GM12878 (cell line): Measurements from ENCODE around the gene FHOD3. TPM values are rescaled to one million over a fixed set of nuclear protein-coding genes. Genes with fewer than 3 reads are reported as not detected.

ENCODE experiments used
- ATAC-seq: fragments of 200-7000 bp; cut with Tn5 transposase; 3 replicates; pipeline ENCODE4 v1.9.1; 2020; ENCODE audit warnings: mild to moderate bottlenecking, moderate library complexity
- BruUV-seq: library from RNA; stranded (reverse); fragments of 400-500 nt; replicated peaks from 2 replicates; lab custom pipeline; 2021; lab: Mats Ljungman, UMichigan
- CTCF ChIA-PET: fragments of 300-600 bp; sonication (Branson Sonifier 250); formaldehyde crosslinking; extraction: SDS; loops from one replicate; lab custom pipeline; 2021; ENCODE audit warnings: inconsistent platforms; lab: Yijun Ruan, JAX
- POLR2A ChIA-PET: fragments of 350-600 bp; formaldehyde crosslinking; extraction: SDS; loops from one replicate; lab custom pipeline; 2021; ENCODE audit warnings: inconsistent platforms; lab: Charles Lee
- RAD21 ChIA-PET: fragments of 300-600 bp; sonication (Branson Sonifier 250); formaldehyde crosslinking; loops from one replicate; lab custom pipeline; 2023; ENCODE audit warnings: antibody characterized with exemption; ENCODE audit not compliant: unreplicated experiment; lab: Charles Lee
- SMC1A ChIA-PET: fragments of 300-600 bp; sonication (Branson Sonifier 250); formaldehyde crosslinking; loops from one replicate; lab custom pipeline; 2023; ENCODE audit not compliant: unreplicated experiment, uncharacterized antibody; lab: Charles Lee
- DNase-seq: peaks from one replicate; pipeline ENCODE4 v3.0.0-alpha.2; 2011; ENCODE audit warnings: low read depth, low spot score
- FAIRE-seq: peaks from 3 replicates; lab custom pipeline; 2011; peaks lifted over from hg19 to GRCh38; lab: Jason Lieb, UNC
- H2AFZ ChIP-seq: 2 replicates; pipeline ENCODE4 v1.6.0; 2011; ENCODE audit warnings: low read depth, low read length, control low read depth; ENCODE audit not compliant: control insufficient read depth
- H3K27ac ChIP-seq: 2 replicates; pipeline ENCODE4 v1.5.1; 2011; ENCODE audit warnings: control low read depth; ENCODE audit not compliant: control insufficient read depth, insufficient read depth
- H3K27me3 ChIP-seq, 2 experiments: replicated peaks in 1 of 2; 2 replicates each; pipeline versions ENCODE4 v1.6.0 to v1.6.1; 2011; ENCODE audit warnings: low read length in 1 of 2; ENCODE audit not compliant: control insufficient read depth in 2 of 2, insufficient read depth in 2 of 2
- H3K36me3 ChIP-seq, 2 experiments: 2 replicates each; pipeline ENCODE4 v1.5.1; 2011; ENCODE audit warnings: low read length in 1 of 2; ENCODE audit not compliant: control insufficient read depth in 2 of 2, insufficient read depth in 2 of 2
- H3K4me1 ChIP-seq: 2 replicates; pipeline ENCODE4 v1.6.1; 2011; ENCODE audit warnings: mild to moderate bottlenecking, low read length, moderate library complexity, mixed read lengths; ENCODE audit not compliant: control insufficient read depth, insufficient read depth
- H3K4me2 ChIP-seq: 2 replicates; pipeline ENCODE4 v1.6.0; 2011; ENCODE audit warnings: control low read depth; ENCODE audit not compliant: control insufficient read depth, insufficient read depth
- H3K4me3 ChIP-seq: fragments of 200-600 bp; sonication (generic); 2 replicates; pipeline ENCODE4 v1.5.1; 2016
- H3K79me2 ChIP-seq: 2 replicates; pipeline ENCODE4 v1.6.0; 2011; ENCODE audit warnings: low read length; ENCODE audit not compliant: control insufficient read depth, insufficient read depth
- H3K9ac ChIP-seq: 2 replicates; pipeline ENCODE4 v1.8.0; 2011; ENCODE audit warnings: low read length, control low read depth, mixed read lengths; ENCODE audit not compliant: control insufficient read depth, insufficient read depth
- H3K9me3 ChIP-seq: replicated peaks from 3 replicates; pipeline ENCODE4 v1.5.1; 2011; ENCODE audit warnings: mild to moderate bottlenecking, low read length; ENCODE audit not compliant: control insufficient read depth, insufficient read depth
- H4K20me1 ChIP-seq: 2 replicates; pipeline ENCODE4 v1.6.0; 2011; ENCODE audit not compliant: control insufficient read depth, insufficient read depth
- BRCA1 ChIP-seq: IDR thresholded peaks from 2 replicates; pipeline ENCODE4 v1.6.1; 2011; ENCODE audit warnings: low read depth, low read length, improper control_type of control experiment
- CBX5 ChIP-seq: sonication (generic); IDR thresholded peaks from 2 replicates; pipeline ENCODE4 v1.6.1; 2016; ENCODE audit warnings: low read depth, moderate library complexity, mild to moderate bottlenecking, inconsistent platforms
- EED ChIP-seq: sonication (generic); IDR thresholded peaks from 2 replicates; pipeline ENCODE4 v1.6.1; 2016; ENCODE audit warnings: antibody characterized with exemption, low read depth
- ESRRA ChIP-seq: IDR thresholded peaks from 2 replicates; pipeline ENCODE4 v1.6.1; 2012; ENCODE audit warnings: mild to moderate bottlenecking, low read length, improper control_type of control experiment
- MEF2B ChIP-seq: fragments of 450-650 bp; IDR thresholded peaks from 2 replicates; pipeline ENCODE4 v1.6.1; 2018; ENCODE audit warnings: mild to moderate bottlenecking, moderate library complexity; ENCODE audit not compliant: partially characterized antibody, poor library complexity, severe bottlenecking
- POLR2AphosphoS2 ChIP-seq: IDR thresholded peaks from 2 replicates; pipeline ENCODE4 v1.6.1; 2011; ENCODE audit warnings: low read depth, mild to moderate bottlenecking, low read length, improper control_type of control experiment, moderate library complexity
- RELB ChIP-seq: fragments of 450-650 bp; IDR thresholded peaks from 2 replicates; pipeline ENCODE4 v1.6.1; 2017; ENCODE audit warnings: low read depth, mild to moderate bottlenecking, moderate library complexity
- STAT1 ChIP-seq: fragments of 450-650 bp; conservative IDR thresholded peaks from 2 replicates; pipeline ENCODE4 v1.6.1; 2014; ENCODE audit warnings: antibody characterized with exemption, mild to moderate bottlenecking
- TCF3 ChIP-seq: IDR thresholded peaks from 2 replicates; pipeline ENCODE4 v1.6.1; 2012; ENCODE audit warnings: low read depth, mild to moderate bottlenecking, low read length, borderline replicate concordance; ENCODE audit not compliant: insufficient read depth
- YY1 ChIP-seq: IDR thresholded peaks from 2 replicates; pipeline ENCODE4 v1.6.1; 2011; ENCODE audit warnings: low read depth, mild to moderate bottlenecking, low read length
- ZBTB40 ChIP-seq: fragments of 450-650 bp; IDR thresholded peaks from 2 replicates; pipeline ENCODE4 v1.6.1; 2016; ENCODE audit warnings: mild to moderate bottlenecking, moderate library complexity, borderline replicate concordance
- ZNF384 ChIP-seq: IDR thresholded peaks from 2 replicates; pipeline ENCODE4 v1.6.1; 2012; ENCODE audit warnings: low read depth, mild to moderate bottlenecking, low read length, improper control_type of control experiment, borderline replicate concordance
- WGBS: methylation state at CpG from one replicate; pipeline ENCODE4 v1.1.6; 2016; ENCODE audit warnings: low lambda C conversion rate; ENCODE audit not compliant: insufficient replicate concordance, insufficient coverage; ENCODE audit errors: missing lambda C conversion rate; 5-methylcytosine and 5-hydroxymethylcytosine counted together
- in situ Hi-C: fragments of 300-500 bp; cut with MboI; formaldehyde crosslinking; loops from 9 replicates; pipeline ENCODE4 v1.14.3; 2018; ENCODE audit warnings: mixed read lengths
- intact Hi-C: fragments of 100-400 bp; cut with micrococcal nuclease; formaldehyde crosslinking; loops from one replicate; pipeline ENCODE4 v1.14.2; 2022; ENCODE audit not compliant: unreplicated experiment
- polyA plus RNA-seq, 11 experiments: library from polyadenylated mRNA; depleted of rRNA in 4 of 11; unstranded in 6 of 11; stranded (reverse) in 5 of 11; fragments of >200 nt; fragmentation: Nextera tagmentation in 4 of 11; fragmentation: Illumina TruSeq in 1 of 11; extraction: Ambion mirVana in 4 of 11; extraction: Trizol in 1 of 11; gene quantifications; 1 replicate in 1 of 11; 2 replicates in 10 of 11; pipeline versions ENCODE4 v1.2.1 to v1.2.3, GENCODE V29; 2011 to 2016; ENCODE audit warnings: inconsistent platforms in 2 of 11, missing spikeins in 2 of 11, low read depth in 1 of 11
- total RNA-seq, 4 experiments: library from RNA; depleted of rRNA in 3 of 4; stranded (reverse); fragments of >200 nt in 3 of 4; fragmentation: Illumina TruSeq in 1 of 4; extraction: Trizol in 1 of 4; gene quantifications; 2 replicates each; pipeline versions ENCODE4 v1.2.1 to v1.2.3, GENCODE V29; 2013 to 2021
- TF ChIP-seq, protein P1 (sequence below): fragments of 450-650 bp; formaldehyde crosslinking; IDR thresholded peaks from 2 replicates; pipeline ENCODE4 v1.4.0; 2020; ENCODE audit warnings: mild to moderate bottlenecking, moderate library complexity

Gene FHOD3
- total and polyA plus RNA-seq, 10 of the 15 experiments (the other 5 are each of a cell fraction or from before 2014, with no cell fraction given), result 0.77 to 26.7 (median 10.4) TPM

GRCh38 chr18:36312806-36313395 is 15.4 kb downstream of the FHOD3 start (continued):
- TF ChIP-seq YY1 (no peak), EED (no peak), ZBTB40 (no peak)

DNA sequence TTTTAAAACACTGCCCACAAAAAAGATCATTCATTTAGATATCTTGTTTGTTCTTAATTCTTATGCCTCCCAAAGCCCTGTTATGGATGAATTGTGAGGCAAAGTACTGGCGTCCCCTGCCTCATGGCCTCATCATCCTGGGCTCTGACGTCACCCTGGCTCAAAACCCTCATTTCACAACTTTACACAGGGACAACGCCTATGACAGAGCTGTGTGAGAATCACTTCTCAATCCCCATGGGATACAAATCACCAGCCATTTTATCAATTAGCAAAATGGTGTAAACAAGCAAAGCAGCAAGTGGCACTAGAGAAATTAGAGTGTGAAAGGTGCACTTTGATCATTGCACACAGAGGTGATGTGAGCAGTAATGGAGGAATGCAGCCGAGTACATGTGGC is 16.6 kb downstream of the FHOD3 start:
- DNase-seq (no peak), FAIRE-seq (no peak), ATAC-seq (peak; percentile 36)
- CTCF ChIA-PET, result interaction anchor here (1.2 to 1.5 kb wide), 2 partner anchors 8 to 9 kb away, joined by 3 to 4 read pairs; no protein-coding TSS in a partner anchor
- POLR2A ChIA-PET, result interaction anchor here (0.6 to 2.1 kb wide), 5 partner anchors 10 to 15 kb away, joined by 3 to 6 read pairs (median 4); no protein-coding TSS in a partner anchor
- Histone ChIP-seq H3K4me1 (no peaks in the 10 kb centered on the region), H3K36me3 (no peaks in the 10 kb centered on the region), H3K27me3 (no peaks in the 10 kb centered on the region), H3K79me2 (no peaks in the 10 kb centered on the region; the same call in 1 of the 2 replicates), H3K9me3 (no peaks in the 10 kb centered on the region), H3K9ac (no peak overlapping the region), H3K4me2 (no peak overlapping the region), H3K27ac (no peak overlapping the region), H3K4me3 (no peak overlapping the region), H4K20me1 (no peaks in the 10 kb centered on the region), H2AFZ (no peak overlapping the region)
- RAD21 ChIA-PET, result interaction anchor here (0.9 to 2.0 kb wide), 6 partner anchors 10 to 258 kb away, joined by 3 to 10 read pairs (median 4); partner anchors contain the start of gene FHOD3
- SMC1A ChIA-PET, result interaction anchor here (0.8 to 2.9 kb wide), 14 partner anchors 8 to 259 kb away, joined by 3 to 17 read pairs (median 4); no protein-coding TSS in a partner anchor
- in situ Hi-C loops (no loop called here), intact Hi-C loops (no loop called here)
- 0% methylated on average over 4 of the region's 4 CpGs for WGBS
- no TSS peak for BruUV-seq
- TF ChIP-seq RELB (no peak), TCF3 (no peak), MEF2B (peak; percentile 84), ZNF384 (no peak), ESRRA (no peak), CBX5 (no peak), STAT1 (no peak), BRCA1 (no peak), POLR2AphosphoS2 (no peak)
- TF ChIP-seq, protein P1, sequence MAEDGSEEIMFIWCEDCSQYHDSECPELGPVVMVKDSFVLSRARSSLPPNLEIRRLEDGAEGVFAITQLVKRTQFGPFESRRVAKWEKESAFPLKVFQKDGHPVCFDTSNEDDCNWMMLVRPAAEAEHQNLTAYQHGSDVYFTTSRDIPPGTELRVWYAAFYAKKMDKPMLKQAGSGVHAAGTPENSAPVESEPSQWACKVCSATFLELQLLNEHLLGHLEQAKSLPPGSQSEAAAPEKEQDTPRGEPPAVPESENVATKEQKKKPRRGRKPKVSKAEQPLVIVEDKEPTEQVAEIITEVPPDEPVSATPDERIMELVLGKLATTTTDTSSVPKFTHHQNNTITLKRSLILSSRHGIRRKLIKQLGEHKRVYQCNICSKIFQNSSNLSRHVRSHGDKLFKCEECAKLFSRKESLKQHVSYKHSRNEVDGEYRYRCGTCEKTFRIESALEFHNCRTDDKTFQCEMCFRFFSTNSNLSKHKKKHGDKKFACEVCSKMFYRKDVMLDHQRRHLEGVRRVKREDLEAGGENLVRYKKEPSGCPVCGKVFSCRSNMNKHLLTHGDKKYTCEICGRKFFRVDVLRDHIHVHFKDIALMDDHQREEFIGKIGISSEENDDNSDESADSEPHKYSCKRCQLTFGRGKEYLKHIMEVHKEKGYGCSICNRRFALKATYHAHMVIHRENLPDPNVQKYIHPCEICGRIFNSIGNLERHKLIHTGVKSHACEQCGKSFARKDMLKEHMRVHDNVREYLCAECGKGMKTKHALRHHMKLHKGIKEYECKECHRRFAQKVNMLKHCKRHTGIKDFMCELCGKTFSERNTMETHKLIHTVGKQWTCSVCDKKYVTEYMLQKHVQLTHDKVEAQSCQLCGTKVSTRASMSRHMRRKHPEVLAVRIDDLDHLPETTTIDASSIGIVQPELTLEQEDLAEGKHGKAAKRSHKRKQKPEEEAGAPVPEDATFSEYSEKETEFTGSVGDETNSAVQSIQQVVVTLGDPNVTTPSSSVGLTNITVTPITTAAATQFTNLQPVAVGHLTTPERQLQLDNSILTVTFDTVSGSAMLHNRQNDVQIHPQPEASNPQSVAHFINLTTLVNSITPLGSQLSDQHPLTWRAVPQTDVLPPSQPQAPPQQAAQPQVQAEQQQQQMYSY (CRISPR knock-in tag), result no peak
